ENCODE measurements around the gene RPL7L1. TPM values are rescaled to one million over a fixed set of nuclear protein-coding genes. Genes with fewer than 3 reads are reported as not detected.

RPL7L1 gene
- total and polyA plus RNA-seq, 9 donors: 48.6 to 97.8 (median 68.1) TPM

DNA sequence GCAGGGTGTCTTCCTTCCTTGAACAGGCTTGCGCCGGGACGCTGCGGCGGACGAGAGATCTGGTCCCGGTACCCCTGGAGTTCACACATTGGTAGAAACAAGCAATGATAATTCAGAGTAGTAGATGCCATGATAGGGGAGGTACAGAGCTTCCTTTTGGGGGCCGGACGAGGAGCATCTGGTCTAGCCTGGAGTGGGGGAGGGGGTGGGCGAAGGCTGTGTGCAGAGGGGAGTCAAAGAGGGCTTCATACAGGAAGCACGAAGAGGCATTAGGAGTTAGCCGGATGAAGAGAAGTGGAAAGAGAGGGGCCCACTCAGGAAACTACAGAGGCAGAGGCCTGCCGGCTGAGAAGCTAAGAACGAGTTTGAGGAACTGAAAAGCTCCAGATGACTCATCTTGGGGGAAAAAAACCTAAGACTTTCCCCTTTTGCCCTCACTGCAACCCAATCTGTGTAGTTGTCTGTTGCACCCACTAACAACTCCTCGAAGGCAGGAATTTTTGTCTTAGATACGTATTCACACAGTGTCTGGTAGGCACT is 50.5 kb downstream of the RPL7L1 start:
- Histone ChIP-seq H3K27ac (peak overlapping the region in 1 of 2 donors; percentile 93), H3K9me3 (no peaks in the 10 kb centered on the region), H3K4me3 (peak overlapping the region; percentile 79), H3K4me1 (ENCODE audit: insufficient read depth) (peaks cover 9% of the 10 kb centered on the region), H3K27me3 (no peaks in the 10 kb centered on the region), H3K36me3 (no peaks in the 10 kb centered on the region)
- TF ChIP-seq EP300 (IDR thresholded peaks at IDR 0.05): no peak
- no peak for TF ChIP-seq POLR2A (IDR thresholded peaks at IDR 0.05)
- TF ChIP-seq CTCF (IDR thresholded peaks at IDR 0.05): no peak
- no peak for DNase-seq
- 0 to 1% (median 1%) methylated on average over 16 of the region's 16 CpGs for WGBS, 3 donors
- intact Hi-C loops (cut with DNase I): no loop called here

GRCh38 chr6:42932412-42932811 is 53.0 kb downstream of the RPL7L1 start:
- H3K36me3 ChIP-seq: no peaks in the 10 kb centered on the region
- DNase-seq: no peak
- peaks cover 9% of the 10 kb centered on the region for H3K4me1 ChIP-seq (ENCODE audit: insufficient read depth)
- no peak for TF ChIP-seq POLR2A (IDR thresholded peaks at IDR 0.05)
- TF ChIP-seq CTCF (IDR thresholded peaks at IDR 0.05): no peak
- no peak for TF ChIP-seq EP300 (IDR thresholded peaks at IDR 0.05)
- H3K9me3 ChIP-seq: no peaks in the 10 kb centered on the region
- H3K27ac ChIP-seq: no peak overlapping the region
- no peaks in the 10 kb centered on the region for H3K27me3 ChIP-seq
- 84 to 92% (median 87%) methylated on average over 3 of the region's 3 CpGs for WGBS, 3 donors
- no peak overlapping the region for H3K4me3 ChIP-seq
- intact Hi-C loops (cut with DNase I): no loop called here

GRCh38 chr6:42933205-42933604 is 53.8 kb downstream of the RPL7L1 start:
- H3K27ac ChIP-seq: no peak overlapping the region
- H3K27me3 ChIP-seq: no peaks in the 10 kb centered on the region
- H3K4me1 ChIP-seq (ENCODE audit: insufficient read depth): peaks cover 9% of the 10 kb centered on the region
- 57 to 72% (median 64%) methylated on average over 3 of the region's 3 CpGs for WGBS, 3 donors
- no peak for TF ChIP-seq EP300 (IDR thresholded peaks at IDR 0.05)
- no peaks in the 10 kb centered on the region for H3K36me3 ChIP-seq
- H3K9me3 ChIP-seq: no peaks in the 10 kb centered on the region
- no peak overlapping the region for H3K4me3 ChIP-seq
- no peak for DNase-seq
- intact Hi-C loops (cut with DNase I): no loop called here

DNA sequence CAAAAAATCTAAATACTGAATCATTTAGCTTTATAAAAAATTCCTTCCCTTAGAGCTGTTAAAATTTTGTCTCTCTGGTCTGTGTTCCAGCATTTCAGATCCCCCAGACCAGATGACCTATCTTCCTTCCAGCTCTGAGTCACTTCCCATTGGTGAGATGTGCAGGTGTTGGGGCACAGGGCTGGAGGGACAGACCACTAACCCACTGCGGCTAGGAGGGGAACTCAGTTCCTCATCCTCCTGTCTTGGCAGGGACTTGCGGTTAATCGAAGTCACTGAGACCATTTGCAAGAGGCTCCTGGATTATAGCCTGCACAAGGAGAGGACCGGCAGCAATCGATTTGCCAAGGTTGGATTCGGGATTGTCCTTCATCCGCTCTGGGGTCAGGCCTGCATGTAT is 55.9 kb downstream of the RPL7L1 start:
- WGBS, 3 donors: 90 to 94% (median 91%) methylated on average over 7 of the region's 7 CpGs
- Histone ChIP-seq H3K4me1 (ENCODE audit: insufficient read depth) (peaks cover 7% of the 10 kb centered on the region), H3K27ac (no peak overlapping the region), H3K4me3 (no peak overlapping the region), H3K27me3 (no peaks in the 10 kb centered on the region), H3K36me3 (no peaks in the 10 kb centered on the region), H3K9me3 (no peaks in the 10 kb centered on the region)
- no peak for DNase-seq
- TF ChIP-seq EP300 (IDR thresholded peaks at IDR 0.05): no peak
- TF ChIP-seq CTCF (IDR thresholded peaks at IDR 0.05): no peak
- no peak for TF ChIP-seq POLR2A (IDR thresholded peaks at IDR 0.05)
- intact Hi-C loops (cut with DNase I): no loop called here

DNA sequence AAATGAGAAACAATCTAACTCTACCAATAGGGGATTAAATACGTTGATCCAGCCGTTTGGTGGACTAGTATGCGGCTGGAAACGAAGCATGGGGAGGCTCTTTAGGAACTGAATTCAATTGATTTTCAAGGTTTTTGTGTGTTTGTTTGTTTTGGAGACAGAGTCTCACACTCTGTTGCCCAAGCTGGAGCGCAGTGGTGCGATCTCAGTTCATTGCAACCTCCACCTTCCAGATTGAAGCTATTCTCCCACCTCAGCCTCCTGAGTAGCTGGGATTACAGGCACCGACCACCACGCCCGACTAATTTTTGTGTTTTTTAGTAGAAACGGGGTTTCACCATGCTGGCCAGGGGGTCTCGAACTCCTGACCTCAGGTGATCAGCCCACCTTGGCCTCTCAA is 57.0 kb downstream of the RPL7L1 start:
- TF ChIP-seq EP300 (IDR thresholded peaks at IDR 0.05) (no peak), CTCF (IDR thresholded peaks at IDR 0.05) (no peak), POLR2A (IDR thresholded peaks at IDR 0.05) (no peak)
- intact Hi-C loops (cut with DNase I): no loop called here
- Histone ChIP-seq H3K4me3 (no peak overlapping the region), H3K36me3 (no peaks in the 10 kb centered on the region), H3K4me1 (ENCODE audit: insufficient read depth) (no peaks in the 10 kb centered on the region), H3K9me3 (no peaks in the 10 kb centered on the region), H3K27ac (no peak overlapping the region), H3K27me3 (no peaks in the 10 kb centered on the region)
- DNase-seq: no peak
- WGBS, 3 donors: 90 to 94% (median 91%) methylated on average over 11 of the region's 11 CpGs
